Right forelimb (tissue), 1 donor: ENCODE results near the gene RADX.

ENCODE experiments used
- DNase-seq: peaks from one replicate; pipeline ENCODE4 v3.0.0-alpha.2; 2018

Gene RADX

GRCh38 chrX:106692425-106693065 lies 80.8 kb downstream of the RADX start:
- DNase-seq = no peak

- no peak for DNase-seq
Observed at GRCh38 chrX:106696502-106696901, 84.7 kb downstream of the RADX start.

GRCh38 chrX:106698693-106699092 lies 86.9 kb downstream of the RADX start:
- DNase-seq = no peak

GRCh38 chrX:106702636-106703035 lies 90.9 kb downstream of the RADX start:
- DNase-seq = no peak

- no peak for DNase-seq
Observed at GRCh38 chrX:106706466-106706865, 94.7 kb downstream of the RADX start.

- DNase-seq = no peak
Observed at GRCh38 chrX:106707771-106708454, 96.1 kb downstream of the RADX start.

- no peak for DNase-seq
Observed at GRCh38 chrX:106710771-106711170, 99.0 kb downstream of the RADX start.

- DNase-seq = no peak
Observed at GRCh38 chrX:106711375-106711774, 99.6 kb downstream of the RADX start.

- no peak for DNase-seq
Observed at GRCh38 chrX:106716004-106716403, 104.2 kb downstream of the RADX start.

GRCh38 chrX:106716463-106716862 lies 104.7 kb downstream of the RADX start:
- no peak for DNase-seq

GRCh38 chrX:106718709-106719108 lies 106.9 kb downstream of the RADX start:
- no peak for DNase-seq

GRCh38 chrX:106725931-106726330 lies 114.2 kb downstream of the RADX start:
- no peak for DNase-seq

GRCh38 chrX:106726485-106727437 lies 115.0 kb downstream of the RADX start, which contains the start of gene RNF128:
Gene RNF128 (plus strand): TSS chrX:106726701. CDS start chrX:106726914, 213 bp downstream.
- DNase-seq = peak; percentile 39

- DNase-seq = no peak
Observed at GRCh38 chrX:106728337-106728736, 116.6 kb downstream of the RADX start.
